Liver (tissue), 3 donors: ENCODE results near the gene UGT2B11.
A peak's percentile ranks its signal among the peaks of the same experiment; 100 is the strongest.

ENCODE experiments used
- CTCF ChIP-seq: fragments of 150-350 bp; IDR thresholded peaks from 2 replicates; pipeline ENCODE4 v1.5.1; 2017; ENCODE audit warnings: improper control_type of control experiment, low read depth, low read length; ENCODE audit not compliant: missing input control
- EGR1 ChIP-seq, 2 donors: IDR thresholded peaks; 2 replicates each; pipeline ENCODE4 v1.6.1; 2016 to 2018; ENCODE audit warnings: antibody characterized with exemption in 2 of 2, low read depth in 2 of 2
- RAD21 ChIP-seq, 2 donors: IDR thresholded peaks; 2 replicates each; pipeline ENCODE4 v1.6.1; 2016; ENCODE audit warnings: antibody characterized with exemption in 2 of 2, mild to moderate bottlenecking in 2 of 2
- SP1 ChIP-seq: IDR thresholded peaks from 2 replicates; pipeline ENCODE4 v1.6.1; 2018; ENCODE audit warnings: antibody characterized with exemption, mild to moderate bottlenecking
- YY1 ChIP-seq: IDR thresholded peaks from 2 replicates; pipeline ENCODE4 v1.6.1; 2016; ENCODE audit warnings: antibody characterized with exemption, mild to moderate bottlenecking
- ZBTB33 ChIP-seq: IDR thresholded peaks from 2 replicates; pipeline ENCODE4 v1.6.1; 2016; ENCODE audit warnings: antibody characterized with exemption
- donor health status: healthy.
- donor health status: healthy.

- TF ChIP-seq CTCF (peak; percentile 24), RAD21 (IDR thresholded peaks at IDR 0.05) (peak in 1 of 2 donors; percentile 61), SP1 (no peak), ZBTB33 (no peak), EGR1 (IDR thresholded peaks at IDR 0.05; ENCODE audit: low read depth in 2 of 2) (no peak), YY1 (no peak)
Measured at GRCh38 chr4:69156913-69157312, 57.6 kb downstream of the UGT2B11 start.
